IMR-90 (cell line): ENCODE results near the gene PTS. TPM values are rescaled to one million over a fixed set of nuclear protein-coding genes. Genes with fewer than 3 reads are reported as not detected.

Source experiments
- ATAC-seq: fragments of 200-7000 bp; cut with Tn5 transposase; 2 replicates; pipeline ENCODE4 v1.9.1; 2020; ENCODE audit warnings: low read depth, mild to moderate bottlenecking, moderate library complexity
- BruUV-seq: library from RNA; stranded (reverse); fragments of 400-500 nt; replicated peaks from 2 replicates; lab custom pipeline; 2021; lab: Mats Ljungman, UMichigan
- CTCF ChIA-PET: fragments of 300-600 bp; formaldehyde crosslinking; extraction: SDS; loops from one replicate; lab custom pipeline; 2021; ENCODE audit warnings: antibody characterized with exemption; lab: Yijun Ruan, JAX
- POLR2A ChIA-PET: fragments of 300-600 bp; sonication (Branson Sonifier 250); formaldehyde crosslinking; loops from one replicate; lab custom pipeline; 2022; ENCODE audit warnings: antibody characterized with exemption; ENCODE audit not compliant: unreplicated experiment; lab: Charles Lee
- DNase-seq: peaks from one replicate; pipeline ENCODE4 v3.0.0; 2013
- H2AFZ ChIP-seq: replicated peaks from 2 replicates; pipeline ENCODE3; 2013; ENCODE audit warnings: low read length, mild to moderate bottlenecking; ENCODE audit not compliant: poor library complexity
- H2AK5ac ChIP-seq: 2 replicates; pipeline ENCODE4 v1.6.1; 2013; ENCODE audit warnings: low read depth, low read length, inconsistent platforms
- H2AK9ac ChIP-seq: replicated peaks from 2 replicates; pipeline ENCODE3; 2013; ENCODE audit warnings: mild to moderate bottlenecking, low read depth, low read length, moderate library complexity; ENCODE audit not compliant: poor library complexity
- H2BK120ac ChIP-seq: 2 replicates; pipeline ENCODE4 v1.6.1; 2013; ENCODE audit warnings: low read depth, low read length, inconsistent platforms
- H2BK15ac ChIP-seq: 3 replicates; pipeline ENCODE4 v1.6.1; 2013; ENCODE audit warnings: low read depth, low read length, inconsistent platforms
- H2BK20ac ChIP-seq: 2 replicates; pipeline ENCODE4 v1.6.1; 2013; ENCODE audit warnings: low read depth, mild to moderate bottlenecking, inconsistent platforms, low read length, moderate library complexity
- H2BK5ac ChIP-seq: 2 replicates; pipeline ENCODE4 v1.6.1; 2013; ENCODE audit warnings: mild to moderate bottlenecking, low read depth, low read length, inconsistent platforms; ENCODE audit not compliant: poor library complexity, severe bottlenecking
- H3K14ac ChIP-seq: replicated peaks from 2 replicates; pipeline ENCODE4 v1.6.1; 2013; ENCODE audit warnings: low read depth, low read length, inconsistent platforms
- H3K18ac ChIP-seq: 2 replicates; pipeline ENCODE4 v1.6.1; 2013; ENCODE audit warnings: low read depth, low read length, control low read depth
- H3K23ac ChIP-seq: 2 replicates; pipeline ENCODE4 v1.6.1; 2013; ENCODE audit warnings: low read depth, low read length, inconsistent platforms
- H3K27ac ChIP-seq: 2 replicates; pipeline ENCODE4 v1.5.1; 2013; ENCODE audit warnings: mild to moderate bottlenecking, control low read depth, low read length; ENCODE audit not compliant: insufficient read depth
- H3K27me3 ChIP-seq: 2 replicates; pipeline ENCODE4 v1.6.1; 2013; ENCODE audit warnings: low read length; ENCODE audit not compliant: control insufficient read depth, insufficient read depth
- H3K36me3 ChIP-seq: 2 replicates; pipeline ENCODE4 v1.6.1; 2013; ENCODE audit warnings: low read length, mixed read lengths; ENCODE audit not compliant: control insufficient read depth, insufficient read depth
- H3K4ac ChIP-seq: 2 replicates; pipeline ENCODE4 v1.6.1; 2013; ENCODE audit warnings: low read depth, low read length, inconsistent platforms
- H3K4me1 ChIP-seq: 2 replicates; pipeline ENCODE4 v1.6.1; 2013; ENCODE audit warnings: low read length, mixed read lengths; ENCODE audit not compliant: control insufficient read depth, insufficient read depth
- H3K4me2 ChIP-seq: 2 replicates; pipeline ENCODE4 v1.6.1; 2013; ENCODE audit warnings: low read depth, mild to moderate bottlenecking, control low read depth, low read length, moderate library complexity
- H3K4me3 ChIP-seq: 2 replicates; pipeline ENCODE4 v1.5.1; 2013; ENCODE audit warnings: low read depth, mild to moderate bottlenecking, control low read depth, low read length, moderate library complexity; ENCODE audit not compliant: insufficient read depth
- H3K56ac ChIP-seq: 2 replicates; pipeline ENCODE4 v1.6.1; 2013; ENCODE audit warnings: low read length, inconsistent platforms; ENCODE audit not compliant: insufficient read depth; ENCODE audit errors: extremely low read depth
- H3K79me1 ChIP-seq, 2 experiments: 2 replicates each; pipeline ENCODE4 v1.6.1; 2013; ENCODE audit warnings: low read length in 2 of 2, inconsistent platforms in 1 of 2, low read depth in 1 of 2
- H3K9ac ChIP-seq: 2 replicates; pipeline ENCODE4 v1.6.1; 2013; ENCODE audit warnings: low read depth, low read length, control low read depth
- H3K9me1 ChIP-seq: 2 replicates; pipeline ENCODE4 v1.6.1; 2013; ENCODE audit warnings: low read length, inconsistent platforms; ENCODE audit not compliant: insufficient read depth
- H3K9me3 ChIP-seq: 2 replicates; pipeline ENCODE4 v1.6.1; 2013; ENCODE audit warnings: low read length; ENCODE audit not compliant: control insufficient read depth, insufficient read depth
- H4K20me1 ChIP-seq: 2 replicates; pipeline ENCODE4 v1.6.1; 2013; ENCODE audit warnings: low read length, inconsistent platforms; ENCODE audit not compliant: insufficient read depth
- H4K5ac ChIP-seq: 2 replicates; pipeline ENCODE4 v1.6.1; 2013; ENCODE audit warnings: mild to moderate bottlenecking, low read depth, low read length, control low read depth
- H4K8ac ChIP-seq, 2 experiments: 2 replicates each; pipeline ENCODE4 v1.6.1; 2013; ENCODE audit warnings: low read depth in 2 of 2, low read length in 2 of 2, control low read depth in 1 of 2, inconsistent platforms in 1 of 2
- H4K91ac ChIP-seq: 2 replicates; pipeline ENCODE4 v1.6.1; 2013; ENCODE audit warnings: low read depth, low read length, inconsistent platforms; ENCODE audit not compliant: insufficient read depth
- BHLHE40 ChIP-seq: fragments of 150-350 bp; IDR thresholded peaks from 2 replicates; pipeline ENCODE4 v1.6.1; 2016; ENCODE audit warnings: mild to moderate bottlenecking, low read depth, low read length
- CEBPB ChIP-seq: IDR thresholded peaks from 2 replicates; pipeline ENCODE4 v1.6.1; 2012; ENCODE audit warnings: low read depth, low read length, improper control_type of control experiment
- CHD1 ChIP-seq: IDR thresholded peaks from 2 replicates; pipeline ENCODE4 v1.6.1; 2012; ENCODE audit warnings: low read depth, low read length, improper control_type of control experiment
- CTCF ChIP-seq: conservative IDR thresholded peaks from 2 replicates; pipeline ENCODE4 v1.5.1; 2012; ENCODE audit warnings: mild to moderate bottlenecking, low read depth, low read length, improper control_type of control experiment
- ELK1 ChIP-seq: fragments of 150-350 bp; IDR thresholded peaks from 2 replicates; pipeline ENCODE4 v1.6.1; 2016; ENCODE audit warnings: low read depth, mild to moderate bottlenecking, low read length, moderate library complexity, borderline replicate concordance
- FOS ChIP-seq: fragments of 150-350 bp; IDR thresholded peaks from 2 replicates; pipeline ENCODE4 v1.6.1; 2016; ENCODE audit warnings: low read depth, low read length
- MAFK ChIP-seq: IDR thresholded peaks from 2 replicates; pipeline ENCODE4 v1.6.1; 2012; ENCODE audit warnings: low read depth, low read length, improper control_type of control experiment
- MAZ ChIP-seq: IDR thresholded peaks from 2 replicates; pipeline ENCODE4 v1.6.1; 2012; ENCODE audit warnings: low read depth, mild to moderate bottlenecking, low read length, improper control_type of control experiment, moderate library complexity, borderline replicate concordance
- MXI1 ChIP-seq: IDR thresholded peaks from 2 replicates; pipeline ENCODE4 v1.6.1; 2012; ENCODE audit warnings: low read depth, mild to moderate bottlenecking, low read length, moderate library complexity, borderline replicate concordance
- NFE2L2 ChIP-seq: fragments of 150-350 bp; IDR thresholded peaks from 2 replicates; pipeline ENCODE4 v1.6.1; 2016; ENCODE audit warnings: low read depth, mild to moderate bottlenecking, low read length
- POLR2A ChIP-seq: IDR thresholded peaks from 2 replicates; pipeline ENCODE4 v1.6.1; 2012; ENCODE audit warnings: mild to moderate bottlenecking, low read depth, low read length
- RAD21 ChIP-seq: IDR thresholded peaks from 2 replicates; pipeline ENCODE4 v1.6.1; 2012; ENCODE audit warnings: low read length, improper control_type of control experiment
- RCOR1 ChIP-seq: IDR thresholded peaks from 2 replicates; pipeline ENCODE4 v1.6.1; 2012; ENCODE audit warnings: mild to moderate bottlenecking, low read length, improper control_type of control experiment; ENCODE audit not compliant: insufficient replicate concordance
- RFX5 ChIP-seq: IDR thresholded peaks from 2 replicates; pipeline ENCODE4 v1.8.0; 2012; ENCODE audit warnings: low read depth, mild to moderate bottlenecking, low read length, moderate library complexity
- SMC3 ChIP-seq: fragments of 150-350 bp; IDR thresholded peaks from 2 replicates; pipeline ENCODE4 v1.6.1; 2016; ENCODE audit warnings: low read depth, mild to moderate bottlenecking, antibody characterized with exemption, low read length, moderate library complexity
- USF2 ChIP-seq: fragments of 150-350 bp; IDR thresholded peaks from 2 replicates; pipeline ENCODE4 v1.6.1; 2017; ENCODE audit warnings: mild to moderate bottlenecking, antibody characterized with exemption, low read length, low read depth
- WGBS, 2 experiments: methylation state at CpG; one replicate each; pipeline versions ENCODE4 v1.1.5 to v1.1.7; 2013; ENCODE audit warnings: missing lambda C conversion rate in 2 of 2; ENCODE audit not compliant: insufficient read length in 1 of 2; ENCODE audit errors: extremely low coverage in 2 of 2; 5-methylcytosine and 5-hydroxymethylcytosine counted together
- dilution Hi-C: fragments of 300-500 bp; cut with HindIII; formaldehyde crosslinking; loops from one replicate; pipeline ENCODE4 v1.14.3; 2018; ENCODE audit warnings: low sequenced_read_pairs; ENCODE audit not compliant: unreplicated experiment
- in situ Hi-C: fragments of 300-500 bp; cut with MboI; formaldehyde crosslinking; loops from 3 replicates; pipeline ENCODE4 v1.14.3; 2019; ENCODE audit warnings: low sequenced_read_pairs, inconsistent platforms, mixed read lengths
- intact Hi-C: fragments of 100-400 bp; cut with micrococcal nuclease; formaldehyde crosslinking; loops from 2 replicates; pipeline ENCODE4 v1.10.0; 2022
- polyA plus RNA-seq, 3 experiments: library from polyadenylated mRNA; depleted of rRNA; stranded (reverse); fragments of >200 nt; gene quantifications; 2 replicates each; pipeline ENCODE4 v1.2.3, GENCODE V29; 2012; ENCODE audit warnings: low replicate concordance in 1 of 3
- total RNA-seq: library from RNA; depleted of rRNA; stranded (reverse); fragments of >200 nt; gene quantifications from 2 replicates; pipeline ENCODE4 v1.2.3, GENCODE V29; 2012

The PTS gene
- total and polyA plus RNA-seq, 2 of the 4 experiments (the other 2 are of a cell fraction), result 21.0 to 51.8 TPM

- Histone ChIP-seq H4K20me1 (peaks cover 6% of the 10 kb centered on the region; the same call in 1 of the 2 replicates), H3K4ac (no peak overlapping the region), H3K23ac (no peak overlapping the region), H3K9me1 (no peaks in the 10 kb centered on the region; the same call in 1 of the 2 replicates), H3K27me3 (no peaks in the 10 kb centered on the region), H3K4me1 (peaks cover 8% of the 10 kb centered on the region; the same call in 1 of the 2 replicates), H3K9me3 (no peaks in the 10 kb centered on the region), H2BK120ac (peak overlapping the region; percentile 36; the same call in 1 of the 2 replicates), H3K36me3 (peaks cover 12% of the 10 kb centered on the region), H3K56ac (no peak overlapping the region), H2AFZ (no peak overlapping the region), H3K9ac (no peak overlapping the region), H2BK15ac (no peak overlapping the region), H3K4me3 (no peak overlapping the region), H2BK20ac (no peak overlapping the region), H4K8ac (peak overlapping the region in 1 of 2 experiments; percentile 3; a peak in 1 of 4 replicates), H4K91ac (no peak overlapping the region), H3K18ac (no peak overlapping the region; the same call in 1 of the 2 replicates), H2AK9ac (no peak overlapping the region), H2BK5ac (peak overlapping the region; percentile 55), H3K27ac (no peak overlapping the region), H3K79me1 (peaks cover 24 to 52% of the 10 kb centered on the region in 2 experiments), H3K14ac (no peak overlapping the region), H2AK5ac (no peak overlapping the region), H4K5ac (no peak overlapping the region), H3K4me2 (no peak overlapping the region)
- no peak for TF ChIP-seq CHD1
- no peak for TF ChIP-seq RFX5
- no peak for TF ChIP-seq CEBPB
- no peak for TF ChIP-seq USF2
- TF ChIP-seq NFE2L2, result no peak
- TF ChIP-seq CTCF, result no peak
- TF ChIP-seq RAD21, result no peak
- no peak for TF ChIP-seq MAZ
- TF ChIP-seq MXI1, result no peak
- TF ChIP-seq ELK1, result no peak
- no peak for TF ChIP-seq FOS
- TF ChIP-seq BHLHE40, result no peak
- TF ChIP-seq POLR2A, result no peak
- no peak for TF ChIP-seq SMC3
- TF ChIP-seq MAFK, result no peak
- TF ChIP-seq RCOR1, result no peak
- no CpG with 5 or more reads among the region's 7 CpGs for WGBS, 2 experiments
- dilution Hi-C loops (no loop called here), in situ Hi-C loops (loop anchor here (10.0 kb wide), 2 partner anchors 136 to 1056 kb away; no protein-coding TSS in a partner anchor), intact Hi-C loops (loop anchor here (10.0 kb wide), 2 partner anchors 326 to 354 kb away; partner anchors contain the start of genes ALG9, CFAP68 and FDXACB1)
- CTCF ChIA-PET, result interaction anchor here (2.4 kb wide), 1 partner anchor 51 kb away, joined by 10 read pairs; no protein-coding TSS in a partner anchor
- POLR2A ChIA-PET, result no interaction called here
- ATAC-seq, result no peak
- BruUV-seq, result no TSS peak
- no peak for DNase-seq
Observed at GRCh38 chr11:112229159-112229558, 2.9 kb downstream of the PTS start.
